ENCODE data around the gene UCN3.

- TF ChIP-seq POLR2A (IDR thresholded peaks at IDR 0.05): no peak
- no peak for TF ChIP-seq CTCF (IDR thresholded peaks at IDR 0.05)
These were observed 38.0 kb downstream of the UCN3 start for GRCh38 chr10:5402798-5403197.

Data from esophagus squamous epithelium (tissue), 4 donors.